Esophagus squamous epithelium (tissue), 5 donors: Measurements from ENCODE around the gene IL31RA. TPM values are rescaled to one million over a fixed set of nuclear protein-coding genes. Genes with fewer than 3 reads are reported as not detected.

Experiments used
- DNase-seq: peaks from one replicate; lab custom pipeline; 2025; lab: John Stamatoyannopoulos, UW
- H3K27ac ChIP-seq, 4 donors: fragments of 200-600 bp; sonication (generic); one replicate each; pipeline ENCODE4 v1.5.1; 2016 to 2019; ENCODE audit warnings: mild to moderate bottlenecking in 1 of 4
- H3K27me3 ChIP-seq, 4 donors: fragments of 200-600 bp; sonication (generic); 1 replicate in 3 of 4; 2 replicates in 1 of 4; pipeline versions ENCODE4 v1.5.1 to v1.6.0; 2017 to 2021; ENCODE audit warnings: antibody characterized with exemption in 1 of 4
- H3K36me3 ChIP-seq, 3 donors: fragments of 200-600 bp; sonication (generic); one replicate each; pipeline ENCODE4 v1.5.1; 2016 to 2019
- H3K4me1 ChIP-seq, 3 donors: fragments of 200-600 bp; sonication (generic); one replicate each; pipeline ENCODE4 v1.5.1; 2017 to 2019
- H3K4me3 ChIP-seq, 4 donors: fragments of 200-600 bp; sonication (generic); 1 replicate in 3 of 4; 2 replicates in 1 of 4; pipeline ENCODE4 v1.5.1; 2016 to 2019; ENCODE audit warnings: mild to moderate bottlenecking in 2 of 4, moderate library complexity in 1 of 4
- H3K9me3 ChIP-seq, 3 donors: fragments of 200-600 bp; sonication (generic); one replicate each; pipeline ENCODE4 v1.5.1; 2016 to 2019
- CTCF ChIP-seq, 6 experiments: fragments of 450-650 bp in 4 of 6; fragments of 200-600 bp in 2 of 6; sonication (generic) in 2 of 6; IDR thresholded peaks; one replicate each; pipeline ENCODE4 v1.5.1; 2016 to 2019; ENCODE audit warnings: antibody characterized with exemption in 6 of 6, mild to moderate bottlenecking in 4 of 6, moderate library complexity in 4 of 6
- POLR2A ChIP-seq, 4 donors: fragments of 450-650 bp; IDR thresholded peaks; one replicate each; pipeline ENCODE4 v1.6.1; 2017; ENCODE audit warnings: antibody characterized with exemption in 4 of 4, mild to moderate bottlenecking in 4 of 4, moderate library complexity in 3 of 4
- WGBS, 2 donors: methylation state at CpG; one replicate each; pipeline ENCODE4 v1.1.5; 2018; 5-methylcytosine and 5-hydroxymethylcytosine counted together
- intact Hi-C: fragments of 100-400 bp; cut with DNase I; formaldehyde crosslinking; loops from one replicate; pipeline ENCODE4 v1.15.0; 2022
- total RNA-seq, 4 donors: library from RNA; depleted of rRNA; stranded (reverse); fragments of >200 nt; gene quantifications; one replicate each; pipeline ENCODE4 v1.1.0, GENCODE V29; 2016
- donor health status: DM: yes; HTN: yes; CAD: no.

Gene IL31RA
- total RNA-seq, 4 donors from 2014 or later: not detected

- Histone ChIP-seq H3K4me3 (no peak overlapping the region), H3K9me3 (no peaks in the 10 kb centered on the region), H3K36me3 (peaks cover 0 to 21% (median 0%) of the 10 kb centered on the region in 3 donors), H3K27me3 (no peaks in the 10 kb centered on the region), H3K27ac (no peak overlapping the region), H3K4me1 (peaks cover 0 to 5% (median 0%) of the 10 kb centered on the region in 3 donors)
- no peak for DNase-seq
- intact Hi-C loops: loop anchor here (10.0 kb wide), 1 partner anchor 272 kb away; no protein-coding TSS in a partner anchor
- TF ChIP-seq CTCF (IDR thresholded peaks at IDR 0.05) (no peak), POLR2A (IDR thresholded peaks at IDR 0.05) (no peak)
- 96% methylated on average over 4 of the region's 4 CpGs for WGBS, 2 donors
Measured at GRCh38 chr5:55932700-55933099, 81.5 kb downstream of the IL31RA start.

GRCh38 chr5:55933377-55934114 lies 82.4 kb downstream of the IL31RA start:
- Histone ChIP-seq H3K36me3 (peaks cover 0 to 28% (median 0%) of the 10 kb centered on the region in 3 donors), H3K27me3 (no peaks in the 10 kb centered on the region), H3K4me3 (no peak overlapping the region), H3K9me3 (no peaks in the 10 kb centered on the region), H3K4me1 (peaks cover 0 to 5% (median 0%) of the 10 kb centered on the region in 3 donors), H3K27ac (no peak overlapping the region)
- intact Hi-C loops: loop anchor here (10.0 kb wide), 1 partner anchor 271 kb away; no protein-coding TSS in a partner anchor
- DNase-seq: no peak
- WGBS, 2 donors: 86 to 89% methylated on average over 11 to 12 of the region's 14 CpGs
- TF ChIP-seq POLR2A (IDR thresholded peaks at IDR 0.05): no peak
- TF ChIP-seq CTCF (IDR thresholded peaks at IDR 0.05): no peak

GRCh38 chr5:55934115-55934613 lies 83.0 kb downstream of the IL31RA start:
- intact Hi-C loops: loop anchor here (10.0 kb wide), 1 partner anchor 271 kb away; no protein-coding TSS in a partner anchor
- no peak for DNase-seq
- H3K4me1 ChIP-seq: peaks cover 0 to 5% (median 0%) of the 10 kb centered on the region in 3 donors
- peaks cover 0 to 34% (median 0%) of the 10 kb centered on the region in 3 donors for H3K36me3 ChIP-seq
- H3K9me3 ChIP-seq: no peaks in the 10 kb centered on the region
- no peaks in the 10 kb centered on the region for H3K27me3 ChIP-seq
- H3K4me3 ChIP-seq: no peak overlapping the region
- WGBS, 2 donors: 64 to 82% methylated on average over 9 of the region's 9 CpGs
- H3K27ac ChIP-seq: no peak overlapping the region
- no peak for TF ChIP-seq POLR2A (IDR thresholded peaks at IDR 0.05)
- TF ChIP-seq CTCF (IDR thresholded peaks at IDR 0.05): no peak

GRCh38 chr5:55934720-55935119 lies 83.6 kb downstream of the IL31RA start:
- 68 to 79% methylated on average over 2 of the region's 2 CpGs for WGBS, 2 donors
- no peak for TF ChIP-seq CTCF (IDR thresholded peaks at IDR 0.05)
- no peak for TF ChIP-seq POLR2A (IDR thresholded peaks at IDR 0.05)
- Histone ChIP-seq H3K9me3 (no peaks in the 10 kb centered on the region), H3K36me3 (peaks cover 0 to 39% (median 0%) of the 10 kb centered on the region in 3 donors), H3K4me1 (peaks cover 0 to 5% (median 0%) of the 10 kb centered on the region in 3 donors), H3K4me3 (no peak overlapping the region), H3K27me3 (no peaks in the 10 kb centered on the region), H3K27ac (no peak overlapping the region)
- intact Hi-C loops: loop anchor here (10.0 kb wide), 1 partner anchor 270 kb away; no protein-coding TSS in a partner anchor
- DNase-seq: no peak

GRCh38 chr5:55935371-55935770 lies 84.2 kb downstream of the IL31RA start:
- intact Hi-C loops: loop anchor here (10.0 kb wide), 1 partner anchor 269 kb away; no protein-coding TSS in a partner anchor

More at GRCh38 chr5:55935371-55935770, 84.2 kb downstream of the IL31RA start:
- DNase-seq: no peak
- no peak overlapping the region for H3K4me3 ChIP-seq
- WGBS, 2 donors: 91 to 95% methylated on average over 6 of the region's 6 CpGs
- H3K9me3 ChIP-seq: no peaks in the 10 kb centered on the region
- H3K27me3 ChIP-seq: no peaks in the 10 kb centered on the region
- peaks cover 0 to 46% (median 0%) of the 10 kb centered on the region in 3 donors for H3K36me3 ChIP-seq
- H3K27ac ChIP-seq: no peak overlapping the region
- TF ChIP-seq POLR2A (IDR thresholded peaks at IDR 0.05): no peak
- peaks cover 0 to 5% (median 0%) of the 10 kb centered on the region in 3 donors for H3K4me1 ChIP-seq
